Stimulated activated CD8-positive, alpha-beta memory T cell treated with anti-CD3 and anti-CD28 coated beads, Interleukin-2, amount 100 ng/mL, for 1 hour (primary cell): Measurements from ENCODE around the gene WWC1.

ENCODE experiments used
- DNase-seq, 2 donors: peaks; one replicate each; pipeline ENCODE4 v3.0.0-alpha.2; 2020; ENCODE audit warnings: low read depth in 2 of 2

The WWC1 gene

GRCh38 chr5:168291342-168291963 is at the start of gene WWC1:
TSS of gene WWC1 (plus strand) at chr5:168291645. CDS start at chr5:168292153, 508 bp downstream.
- DNase-seq, result no peak

DNA sequence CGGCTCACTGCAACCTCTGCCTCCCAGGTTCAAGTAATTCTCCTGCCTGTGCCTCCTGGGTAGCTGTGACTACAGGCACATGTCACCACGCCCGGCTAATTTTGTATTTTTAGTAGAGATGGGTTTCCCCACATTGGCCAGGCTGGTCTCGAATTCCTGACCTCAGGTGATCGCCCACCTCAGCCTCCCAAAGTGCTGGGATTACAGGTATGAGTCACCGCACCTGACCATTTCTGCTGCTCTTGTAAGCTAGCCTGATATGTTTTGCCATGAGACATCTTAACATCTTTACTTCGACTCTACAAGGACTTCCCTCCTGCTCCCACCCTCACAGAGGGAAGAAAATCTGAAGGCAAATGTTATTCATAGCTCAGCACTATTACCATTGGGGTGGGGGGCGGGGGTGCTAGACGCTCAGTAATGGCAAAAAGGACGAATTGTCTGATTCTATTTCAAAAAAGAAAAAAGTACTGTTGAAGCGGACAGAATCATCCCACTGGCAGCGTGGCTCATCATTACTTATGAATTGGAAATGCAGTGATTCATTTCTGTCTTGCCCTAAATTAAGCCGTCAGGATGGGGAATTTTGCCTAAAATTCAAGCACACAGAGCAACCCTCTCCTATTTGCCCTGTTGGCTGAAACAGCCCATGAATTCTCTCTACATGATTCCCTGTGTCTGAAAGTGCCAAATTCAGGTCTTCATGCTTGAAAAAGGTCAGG is 46.4 kb upstream of the WWC1 start:
- no peak for DNase-seq

GRCh38 chr5:168249923-168250322 is 41.5 kb upstream of the WWC1 start:
- no peak for DNase-seq

DNA sequence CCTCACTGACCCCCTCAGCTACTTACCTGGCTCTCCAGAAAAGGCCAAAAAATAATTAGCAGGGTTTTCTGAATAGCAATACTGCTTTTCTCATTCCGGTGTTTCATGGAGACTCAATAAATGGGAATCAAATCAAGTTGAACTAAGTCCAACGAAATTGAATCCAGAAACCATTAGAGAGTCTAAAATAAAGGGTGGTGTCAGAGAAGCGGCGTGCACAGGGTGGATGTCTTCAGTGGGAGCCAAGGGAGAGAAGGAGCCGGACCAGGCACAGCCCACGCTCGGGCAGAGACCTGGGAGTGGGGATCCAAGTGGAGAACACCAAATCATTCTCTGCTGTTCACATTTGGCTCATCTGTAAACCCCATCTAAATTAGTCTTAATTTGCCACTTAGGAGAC is 40.2 kb upstream of the WWC1 start:
- no peak for DNase-seq

GRCh38 chr5:168254013-168254693 is 37.3 kb upstream of the WWC1 start:
- no peak for DNase-seq

DNA sequence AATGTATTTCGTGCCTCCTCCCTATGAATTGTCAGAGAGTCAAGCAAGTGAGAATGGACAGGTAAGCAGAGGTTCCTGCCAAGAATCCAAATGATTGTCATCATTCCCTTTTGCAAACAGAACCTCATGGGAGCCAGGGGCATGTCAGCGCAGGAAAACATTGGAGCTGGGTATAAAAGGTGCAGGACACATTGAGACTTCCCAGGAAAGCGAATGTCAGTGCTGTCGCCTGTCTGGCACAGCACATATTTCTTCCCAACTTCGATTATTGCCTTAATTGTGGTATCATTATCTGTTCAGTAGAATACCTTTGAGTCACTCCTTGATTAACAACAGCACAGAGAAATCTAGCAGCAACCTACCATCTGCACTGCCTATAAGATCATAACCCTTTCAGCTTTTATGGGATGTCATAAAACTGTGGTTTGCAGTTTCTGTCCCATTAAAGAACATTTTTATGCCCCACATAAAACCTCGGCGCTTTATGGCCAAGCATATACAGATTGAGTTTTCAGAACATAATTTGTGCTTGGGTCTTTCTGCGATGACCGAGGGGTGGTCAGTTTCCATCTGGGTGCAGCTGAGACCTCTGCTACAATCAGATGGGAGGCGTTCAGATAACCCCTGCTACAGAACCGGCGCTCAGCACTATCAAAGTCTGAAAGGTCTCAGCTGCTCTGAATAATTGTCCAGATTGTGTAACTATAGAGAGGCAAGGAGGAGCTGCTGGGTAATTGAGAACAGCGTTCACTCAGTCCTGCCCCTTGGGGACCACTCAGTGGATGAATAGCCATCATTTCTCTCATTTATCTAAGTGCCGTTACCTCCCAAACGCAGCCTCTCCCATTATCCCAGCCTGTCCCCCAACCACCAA is 30.9 kb upstream of the WWC1 start:
- DNase-seq, result no peak

DNA sequence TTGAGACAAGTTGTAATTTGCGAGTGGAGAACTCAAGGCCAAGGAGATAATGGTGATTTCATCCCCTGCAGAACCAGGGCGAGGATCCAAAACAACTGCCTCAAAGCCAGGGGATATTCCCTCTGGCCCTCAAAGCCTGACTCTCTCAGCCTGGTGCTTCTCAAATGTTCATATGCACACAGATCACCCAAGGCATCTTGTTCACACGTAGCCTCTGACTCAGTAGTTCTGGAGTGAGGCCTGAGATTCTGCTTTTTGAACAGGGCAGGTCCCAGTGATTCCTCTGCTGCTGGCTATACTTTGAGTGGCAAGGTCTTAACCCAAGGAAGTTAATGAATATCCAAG is 30.2 kb upstream of the WWC1 start:
- DNase-seq, result no peak

DNA sequence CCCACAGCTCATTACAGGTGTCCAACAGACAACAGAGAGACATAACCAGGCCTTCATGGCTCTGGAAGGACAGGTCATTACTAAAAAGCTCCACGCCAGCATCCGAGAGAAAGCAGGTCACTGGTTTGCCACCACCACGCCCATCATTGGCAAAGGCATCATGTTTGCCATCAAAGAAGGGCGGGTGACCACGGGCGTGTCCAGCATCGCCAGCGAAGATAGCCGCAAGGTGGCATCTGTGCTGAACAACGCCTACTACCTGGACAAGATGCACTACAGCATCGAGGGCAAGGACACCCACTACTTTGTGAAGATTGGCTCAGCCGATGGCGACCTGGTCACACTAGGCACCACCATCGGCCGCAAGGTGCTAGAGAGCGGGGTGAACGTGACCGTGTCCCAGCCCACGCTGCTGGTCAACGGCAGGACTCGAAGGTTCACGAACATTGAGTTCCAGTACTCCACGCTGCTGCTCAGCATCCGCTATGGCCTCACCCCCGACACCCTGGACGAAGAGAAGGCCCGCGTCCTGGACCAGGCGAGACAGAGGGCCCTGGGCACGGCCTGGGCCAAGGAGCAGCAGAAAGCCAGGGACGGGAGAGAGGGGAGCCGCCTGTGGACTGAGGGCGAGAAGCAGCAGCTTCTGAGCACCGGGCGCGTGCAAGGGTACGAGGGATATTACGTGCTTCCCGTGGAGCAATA is 29.3 kb upstream of the WWC1 start:
- DNase-seq, result no peak

GRCh38 chr5:168263121-168263520 is 28.3 kb upstream of the WWC1 start:
- no peak for DNase-seq

- no peak for DNase-seq
Measured at GRCh38 chr5:168266016-168266415, 25.4 kb upstream of the WWC1 start.

GRCh38 chr5:168268949-168269936 is 22.2 kb upstream of the WWC1 start:
- DNase-seq, result peak; percentile 25 to 32

DNA sequence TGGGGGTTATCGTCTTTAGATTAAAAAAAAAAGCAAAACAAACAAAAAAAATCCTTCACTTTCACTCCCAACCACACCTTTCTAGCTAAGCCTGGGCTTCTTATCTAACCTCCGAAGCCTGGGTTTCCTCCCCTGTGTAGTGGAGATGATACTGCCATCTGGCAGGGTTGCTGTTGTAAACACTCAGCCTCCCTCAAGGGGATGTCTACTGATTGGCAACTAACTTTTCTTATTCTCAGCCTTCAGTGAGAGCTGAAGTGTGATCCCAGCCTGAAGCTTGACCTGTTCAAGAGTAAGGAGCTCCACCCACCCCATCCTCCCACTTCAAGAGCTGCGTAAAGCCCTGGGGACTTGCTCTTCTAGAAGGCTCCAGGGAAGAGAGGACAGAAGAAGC is 21.5 kb upstream of the WWC1 start:
- no peak for DNase-seq

- DNase-seq, result no peak
Measured at GRCh38 chr5:168270476-168270875, 21.0 kb upstream of the WWC1 start.

DNA sequence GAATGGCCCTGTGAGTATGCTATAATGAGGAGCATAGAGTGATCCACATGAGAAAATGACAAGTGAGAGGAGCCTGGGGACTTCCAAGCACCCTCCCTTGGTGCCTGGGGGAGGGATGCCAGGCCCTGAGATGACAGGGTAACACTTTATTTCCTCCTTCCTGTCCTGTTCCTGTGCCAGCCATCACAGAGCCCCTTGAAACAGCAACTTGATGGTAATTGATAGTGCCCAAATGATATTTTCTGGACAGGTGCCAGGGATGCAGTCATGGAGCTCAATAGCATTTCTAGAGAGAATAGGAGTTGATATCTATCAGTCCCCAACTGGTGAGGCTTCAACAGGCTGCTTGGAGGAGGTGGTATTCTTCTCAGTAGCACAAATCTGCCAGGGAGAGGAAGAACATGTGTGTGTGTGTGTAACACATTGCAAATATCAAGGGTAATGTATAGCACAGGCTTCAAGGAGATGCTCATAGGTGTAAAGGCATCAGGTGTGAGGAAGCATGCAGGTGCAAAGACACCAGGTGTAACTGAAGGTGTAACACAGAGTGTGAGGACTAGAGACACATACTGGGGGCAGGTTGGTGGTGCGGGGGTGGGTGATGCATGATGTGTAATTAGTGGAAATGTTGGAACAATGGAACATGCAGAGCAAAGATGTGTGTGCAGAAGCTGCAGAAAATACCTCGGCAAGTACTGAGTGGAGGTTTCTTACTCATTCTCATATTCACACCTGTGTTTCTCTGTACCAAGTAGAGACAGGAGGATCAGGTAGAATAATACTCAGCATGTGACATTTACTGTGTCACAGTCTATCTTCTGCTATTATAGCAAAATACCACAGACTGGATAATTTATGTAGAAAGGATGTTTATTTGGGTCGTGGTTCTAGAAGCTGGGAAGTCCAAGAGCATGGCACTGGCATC is 18.1 kb upstream of the WWC1 start:
- no peak for DNase-seq

- DNase-seq, result no peak
Measured at GRCh38 chr5:168274406-168274805, 17.0 kb upstream of the WWC1 start.

DNA sequence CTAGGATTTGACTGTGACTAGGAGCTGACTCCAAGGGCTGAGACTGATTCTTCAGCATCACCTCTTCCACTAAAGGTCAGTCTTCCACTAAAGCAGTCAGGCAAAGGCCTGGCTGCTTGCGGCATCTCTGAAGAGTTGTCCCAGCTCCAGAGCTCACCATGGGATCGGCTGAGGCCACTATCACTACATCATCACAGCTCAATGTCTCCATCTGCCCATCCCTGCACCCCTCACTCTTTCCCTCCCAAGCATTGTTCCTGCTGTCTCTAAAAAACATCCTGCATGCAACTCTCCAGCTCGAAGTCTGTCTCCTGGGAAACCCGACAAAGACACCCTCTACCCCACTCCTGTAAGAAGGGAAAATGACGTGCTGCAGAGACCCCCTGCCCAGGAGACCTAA is 15.5 kb upstream of the WWC1 start:
- no peak for DNase-seq

DNA sequence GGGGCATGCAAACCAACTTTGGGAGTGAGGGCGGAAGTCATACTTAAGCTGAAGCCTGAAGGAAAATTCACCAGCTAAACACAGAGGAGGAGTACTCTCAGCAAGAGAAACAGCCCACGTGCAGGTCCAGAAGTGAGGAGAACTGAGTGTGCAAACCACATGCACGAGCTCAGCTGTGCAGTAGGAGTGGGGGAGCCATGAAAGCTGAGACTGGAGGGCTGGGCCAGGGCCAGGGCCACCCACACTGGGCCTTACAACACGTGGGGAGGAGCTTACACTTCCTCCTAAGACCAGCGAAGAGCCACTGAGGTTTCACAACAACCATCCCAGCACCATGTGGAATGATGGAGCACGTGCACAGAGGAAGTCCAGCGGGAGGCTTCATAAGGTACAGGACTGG is 9.3 kb upstream of the WWC1 start:
- no peak for DNase-seq

DNA sequence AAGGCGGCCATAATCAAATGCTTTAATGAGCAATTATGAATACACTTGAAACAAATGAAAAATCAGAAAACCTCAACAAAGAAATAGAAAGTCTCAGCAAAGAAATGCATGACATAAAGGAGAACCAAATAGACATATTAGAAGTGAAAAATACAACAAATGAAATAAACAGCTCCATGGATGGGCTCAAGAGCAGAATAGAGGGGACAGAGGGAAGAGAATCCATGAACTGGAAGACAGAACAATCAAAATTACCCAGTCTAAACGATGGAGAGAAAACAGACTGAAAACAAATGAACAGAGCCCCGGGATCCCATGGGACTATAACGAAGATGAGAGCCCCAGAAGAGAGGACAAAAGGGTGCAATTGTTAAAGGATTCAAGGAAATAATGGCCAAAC is 6.6 kb upstream of the WWC1 start:
- DNase-seq, result no peak

DNA sequence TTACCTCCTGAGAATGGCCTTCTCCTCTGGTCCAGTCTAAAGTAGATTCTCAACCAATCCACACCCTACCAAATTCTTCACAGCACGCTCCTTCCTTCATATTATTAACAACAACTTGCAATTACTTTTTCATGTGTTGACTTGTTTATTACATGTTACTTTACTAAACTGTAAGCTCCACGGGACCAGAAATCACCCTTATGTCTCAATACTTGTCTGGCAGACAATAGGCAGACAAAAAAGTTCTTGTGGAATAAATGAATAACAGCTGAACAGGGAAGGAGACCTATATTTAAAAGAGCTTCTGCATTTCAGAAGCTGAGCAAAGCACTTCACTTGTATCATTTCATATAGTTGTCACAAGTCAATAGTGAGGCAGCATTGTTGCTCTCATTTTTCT is 5.7 kb upstream of the WWC1 start:
- DNase-seq, result no peak
